ENCODE measurements around the gene NPDC1. TPM values are rescaled to one million over a fixed set of nuclear protein-coding genes. Genes with fewer than 3 reads are reported as not detected.

Gene NPDC1
- total and polyA plus RNA-seq, 4 experiments from 2014 or later = 20.7 to 32.2 (median 22.1) TPM

GRCh38 chr9:137011907-137012675, 33.9 kb downstream of the NPDC1 start:
- Histone ChIP-seq H3K9me3 (ENCODE audit: control insufficient read depth in 1 of 2, low read length in 2 of 2) (no peaks in the 10 kb centered on the region), H3K27me3 (ENCODE audit: insufficient read depth, low read length) (no peaks in the 10 kb centered on the region), H3K36me3 (ENCODE audit: insufficient read depth, low read length) (peaks cover 8% of the 10 kb centered on the region), H3K4me1 (ENCODE audit: insufficient read depth, low read length) (no peaks in the 10 kb centered on the region), H3K27ac (ENCODE audit: low read depth, low read length) (no peak overlapping the region), H3K4me3 (ENCODE audit: low read length in 2 of 2) (no peak overlapping the region)
- H3K4me3 Mint-ChIP-seq = no peak overlapping the region
- H3K9me3 Mint-ChIP-seq = no peaks in the 10 kb centered on the region
- H3K4me1 Mint-ChIP-seq = no peaks in the 10 kb centered on the region
- peaks cover 0 to 12% of the 10 kb centered on the region in 2 donors for H3K36me3 Mint-ChIP-seq
- no peak overlapping the region for H3K27ac Mint-ChIP-seq
- POLR2A ChIA-PET (ENCODE audit: partially characterized antibody) = no interaction called here
- intact Hi-C loops (cut with micrococcal nuclease) = no loop called here
- CTCF ChIA-PET (ENCODE audit: partially characterized antibody) = no interaction called here
- H3K27me3 Mint-ChIP-seq = no peaks in the 10 kb centered on the region
- no peak for DNase-seq

GRCh38 chr9:137011156-137011555, 34.8 kb downstream of the NPDC1 start:
- DNase-seq = no peak
- no peaks in the 10 kb centered on the region for H3K9me3 Mint-ChIP-seq
- POLR2A ChIA-PET (ENCODE audit: partially characterized antibody) = no interaction called here
- no peaks in the 10 kb centered on the region for H3K27me3 Mint-ChIP-seq
- Histone ChIP-seq H3K27ac (ENCODE audit: low read depth, low read length) (no peak overlapping the region), H3K4me1 (ENCODE audit: insufficient read depth, low read length) (no peaks in the 10 kb centered on the region), H3K9me3 (ENCODE audit: control insufficient read depth in 1 of 2, low read length in 2 of 2) (no peaks in the 10 kb centered on the region), H3K36me3 (ENCODE audit: insufficient read depth, low read length) (peaks cover 7% of the 10 kb centered on the region), H3K4me3 (ENCODE audit: low read length in 2 of 2) (no peak overlapping the region), H3K27me3 (ENCODE audit: insufficient read depth, low read length) (no peaks in the 10 kb centered on the region)
- H3K36me3 Mint-ChIP-seq = peaks cover 0 to 8% of the 10 kb centered on the region in 2 donors
- no peaks in the 10 kb centered on the region for H3K4me1 Mint-ChIP-seq
- H3K27ac Mint-ChIP-seq = no peak overlapping the region
- H3K4me3 Mint-ChIP-seq = no peak overlapping the region
- CTCF ChIA-PET (ENCODE audit: partially characterized antibody) = interaction anchor here (0.7 kb wide), 1 partner anchor 57 kb away, joined by 3 read pairs; no protein-coding TSS in a partner anchor
- intact Hi-C loops (cut with micrococcal nuclease) = no loop called here

DNA sequence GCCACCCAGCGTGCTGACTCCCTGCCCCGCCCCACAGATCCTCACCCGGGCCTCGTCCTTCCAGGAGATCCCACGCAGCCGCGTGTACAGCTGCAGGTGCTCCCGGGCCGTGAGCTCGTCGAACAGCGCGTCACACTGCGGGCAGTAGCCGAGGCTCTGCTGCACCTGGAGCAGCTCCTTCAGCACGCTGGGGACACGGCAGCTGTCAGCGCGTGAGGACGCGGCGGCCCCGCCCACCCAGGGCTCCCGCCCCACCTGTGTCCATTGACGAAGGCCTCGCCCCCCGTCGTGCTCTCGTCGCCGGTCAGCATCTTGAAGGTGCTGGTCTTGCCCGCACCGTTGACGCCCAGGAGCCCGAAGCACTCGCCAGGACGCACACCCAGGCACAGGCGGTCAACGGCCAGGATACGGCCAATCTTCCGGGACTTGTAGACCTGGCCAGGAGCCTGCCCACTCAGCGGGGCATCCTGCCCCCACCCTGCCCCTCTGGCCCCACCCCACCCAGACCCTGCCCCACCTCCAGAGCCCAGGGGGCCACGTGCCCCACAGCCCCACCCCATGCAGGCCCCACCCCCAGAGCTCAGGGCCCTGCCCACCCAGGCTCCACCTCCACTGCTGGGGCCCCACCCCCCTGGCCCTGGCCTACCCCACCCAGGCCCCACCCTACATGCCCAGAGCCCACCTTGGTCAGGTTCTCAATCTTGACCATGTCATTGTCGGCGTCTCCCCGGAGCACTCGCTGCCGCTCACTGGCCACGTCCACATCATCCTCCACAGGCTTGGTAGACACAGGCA, 35.8 kb downstream of the NPDC1 start:
- H3K27ac Mint-ChIP-seq = no peak overlapping the region

GRCh38 chr9:137009217-137009616, 36.8 kb downstream of the NPDC1 start:
- H3K27ac ChIP-seq (ENCODE audit: low read depth, low read length) = no peak overlapping the region
- no peak for DNase-seq
- intact Hi-C loops (cut with micrococcal nuclease) = no loop called here
- Mint-ChIP-seq H3K9me3 (peaks cover 0 to 2% (median 0%) of the 10 kb centered on the region in 8 donors), H3K4me1 (peaks cover 0 to 5% (median 0%) of the 10 kb centered on the region in 4 donors), H3K27ac (no peak overlapping the region), H3K4me3 (no peak overlapping the region), H3K36me3 (peaks cover 0 to 7% of the 10 kb centered on the region in 2 donors), H3K27me3 (no peaks in the 10 kb centered on the region)
- no peaks in the 10 kb centered on the region for H3K4me1 ChIP-seq (ENCODE audit: insufficient read depth, low read length)
- no peaks in the 10 kb centered on the region for H3K9me3 ChIP-seq (ENCODE audit: control insufficient read depth in 1 of 2, low read length in 2 of 2)
- H3K36me3 ChIP-seq (ENCODE audit: insufficient read depth, low read length) = no peaks in the 10 kb centered on the region
- POLR2A ChIA-PET (ENCODE audit: partially characterized antibody) = no interaction called here
- CTCF ChIA-PET (ENCODE audit: partially characterized antibody) = no interaction called here
- no peak overlapping the region for H3K4me3 ChIP-seq (ENCODE audit: low read length in 2 of 2)
- H3K27me3 ChIP-seq (ENCODE audit: insufficient read depth, low read length) = no peaks in the 10 kb centered on the region

More for the DNA sequence above, 35.8 kb downstream of the NPDC1 start:
- H3K27ac ChIP-seq (ENCODE audit: low read depth, low read length) = no peak overlapping the region
- POLR2A ChIA-PET (ENCODE audit: partially characterized antibody) = no interaction called here
- Mint-ChIP-seq H3K4me3 (no peak overlapping the region), H3K4me1 (no peaks in the 10 kb centered on the region), H3K36me3 (peaks cover 0 to 8% of the 10 kb centered on the region in 2 donors), H3K27me3 (no peaks in the 10 kb centered on the region), H3K9me3 (no peaks in the 10 kb centered on the region)
- no peak for DNase-seq
- intact Hi-C loops (cut with micrococcal nuclease) = no loop called here
- H3K27me3 ChIP-seq (ENCODE audit: insufficient read depth, low read length) = no peaks in the 10 kb centered on the region
- H3K36me3 ChIP-seq (ENCODE audit: insufficient read depth, low read length) = peaks cover 3% of the 10 kb centered on the region
- CTCF ChIA-PET (ENCODE audit: partially characterized antibody) = interaction anchor here (0.6 to 0.7 kb wide), 2 partner anchors 25 to 58 kb away, joined by 3 read pairs; no protein-coding TSS in a partner anchor
- H3K4me1 ChIP-seq (ENCODE audit: insufficient read depth, low read length) = no peaks in the 10 kb centered on the region
- no peaks in the 10 kb centered on the region for H3K9me3 ChIP-seq (ENCODE audit: control insufficient read depth in 1 of 2, low read length in 2 of 2)
- no peak overlapping the region for H3K4me3 ChIP-seq (ENCODE audit: low read length in 2 of 2)

DNA sequence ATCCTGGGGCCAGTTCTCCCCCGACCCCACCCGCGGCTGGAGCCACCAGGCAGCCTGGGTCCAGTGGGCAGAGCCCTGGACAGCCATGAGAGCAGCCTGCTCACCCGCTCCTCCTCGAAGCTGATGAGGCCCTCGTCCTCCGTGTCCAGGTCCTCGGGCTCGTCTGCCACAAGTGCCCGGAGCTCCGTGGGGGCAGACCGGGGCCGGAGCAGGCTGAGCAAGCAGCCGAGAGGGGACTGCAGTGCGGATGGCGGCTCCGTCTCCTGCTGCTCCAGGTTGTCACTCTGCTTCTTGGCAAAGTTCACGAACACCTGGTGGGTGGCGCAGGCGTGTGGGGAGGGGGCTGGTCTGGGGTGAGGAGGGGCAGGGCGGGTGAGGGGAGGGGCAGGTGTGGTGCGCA, 37.7 kb downstream of the NPDC1 start:
- Mint-ChIP-seq H3K27ac (no peak overlapping the region), H3K27me3 (no peaks in the 10 kb centered on the region), H3K36me3 (peaks cover 0 to 5% of the 10 kb centered on the region in 2 donors), H3K4me3 (no peak overlapping the region), H3K4me1 (peaks cover 0 to 5% (median 0%) of the 10 kb centered on the region in 4 donors), H3K9me3 (peaks cover 0 to 2% (median 0%) of the 10 kb centered on the region in 8 donors)
- POLR2A ChIA-PET (ENCODE audit: partially characterized antibody) = interaction anchor here (1.5 kb wide), 1 partner anchor 27 kb away, joined by 4 read pairs; no protein-coding TSS in a partner anchor
- Histone ChIP-seq H3K9me3 (ENCODE audit: control insufficient read depth in 1 of 2, low read length in 2 of 2) (no peaks in the 10 kb centered on the region), H3K36me3 (ENCODE audit: insufficient read depth, low read length) (no peaks in the 10 kb centered on the region), H3K27ac (ENCODE audit: low read depth, low read length) (no peak overlapping the region), H3K4me3 (ENCODE audit: low read length in 2 of 2) (no peak overlapping the region), H3K27me3 (ENCODE audit: insufficient read depth, low read length) (no peaks in the 10 kb centered on the region), H3K4me1 (ENCODE audit: insufficient read depth, low read length) (no peaks in the 10 kb centered on the region)
- DNase-seq = no peak
- CTCF ChIA-PET (ENCODE audit: partially characterized antibody) = no interaction called here
- intact Hi-C loops (cut with micrococcal nuclease) = no loop called here

- CTCF ChIA-PET (ENCODE audit: partially characterized antibody) = interaction anchor here (1.1 to 1.4 kb wide), 2 partner anchors 13 to 28 kb away, joined by 3 read pairs; no protein-coding TSS in a partner anchor
- Mint-ChIP-seq H3K36me3 (peaks cover 0 to 5% of the 10 kb centered on the region in 2 donors), H3K27ac (no peak overlapping the region)
Measured at GRCh38 chr9:137007816-137008270, 38.1 kb downstream of the NPDC1 start.

More at GRCh38 chr9:137007816-137008270, 38.1 kb downstream of the NPDC1 start:
- intact Hi-C loops (cut with micrococcal nuclease) = no loop called here
- H3K4me3 Mint-ChIP-seq = no peak overlapping the region
- Histone ChIP-seq H3K27ac (ENCODE audit: low read depth, low read length) (no peak overlapping the region), H3K9me3 (ENCODE audit: control insufficient read depth in 1 of 2, low read length in 2 of 2) (no peaks in the 10 kb centered on the region), H3K4me3 (ENCODE audit: low read length in 2 of 2) (no peak overlapping the region), H3K4me1 (ENCODE audit: insufficient read depth, low read length) (no peaks in the 10 kb centered on the region), H3K27me3 (ENCODE audit: insufficient read depth, low read length) (no peaks in the 10 kb centered on the region), H3K36me3 (ENCODE audit: insufficient read depth, low read length) (no peaks in the 10 kb centered on the region)
- no peaks in the 10 kb centered on the region for H3K27me3 Mint-ChIP-seq
- POLR2A ChIA-PET (ENCODE audit: partially characterized antibody) = interaction anchor here (1.4 to 1.5 kb wide), 2 partner anchors 19 to 27 kb away, joined by 3 to 4 read pairs; no protein-coding TSS in a partner anchor
- no peak for DNase-seq
- peaks cover 0 to 2% (median 0%) of the 10 kb centered on the region in 8 donors for H3K9me3 Mint-ChIP-seq
- H3K4me1 Mint-ChIP-seq = peaks cover 0 to 5% (median 0%) of the 10 kb centered on the region in 4 donors
